Measurements from ENCODE around the gene GPX2. TPM values are rescaled to one million over a fixed set of nuclear protein-coding genes. Genes with fewer than 3 reads are reported as not detected.
"Not testable (repeated sequence)": the region's sequence is repeated elsewhere in the genome, so short reads cannot be mapped to it uniquely, and the experiment has no call there.

The GPX2 gene
- total RNA-seq, 1 donor from 2014 or later, result 0.63 TPM

DNA sequence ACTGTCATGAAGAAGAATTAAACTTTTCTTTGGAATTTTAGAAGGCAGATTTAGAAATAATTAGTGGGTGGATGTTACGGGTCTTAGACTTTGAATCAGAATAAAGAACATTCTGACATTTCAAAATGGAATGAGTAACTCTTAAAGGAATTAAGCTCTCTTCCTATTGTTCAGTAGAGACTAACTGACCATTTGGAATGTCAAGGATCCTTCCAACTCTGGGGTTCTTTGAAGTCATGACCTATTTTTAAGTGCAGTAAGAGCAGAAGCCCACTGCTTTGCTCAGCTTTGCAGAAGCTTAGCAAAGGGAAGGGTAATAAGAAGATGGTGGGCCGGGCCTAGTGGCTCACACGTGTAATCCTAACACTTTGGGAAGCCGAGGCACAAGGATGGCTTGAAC lies 24.3 kb downstream of the GPX2 start:
- H3K4me1 Mint-ChIP-seq, result peaks cover 19% of the 10 kb centered on the region
- peaks cover 5% of the 10 kb centered on the region for H3K9me3 Mint-ChIP-seq
- DNase-seq (ENCODE audit: low spot score in 2 of 2, unreplicated experiment in 2 of 2), result no peak
- no peaks in the 10 kb centered on the region for H3K27me3 Mint-ChIP-seq (ENCODE audit: low read depth)
- peak overlapping the region; percentile 4 for H3K27ac Mint-ChIP-seq
- H3K4me3 Mint-ChIP-seq, result no peak overlapping the region
- peaks cover 5% of the 10 kb centered on the region for H3K36me3 Mint-ChIP-seq
- TF ChIP-seq, protein P1, sequence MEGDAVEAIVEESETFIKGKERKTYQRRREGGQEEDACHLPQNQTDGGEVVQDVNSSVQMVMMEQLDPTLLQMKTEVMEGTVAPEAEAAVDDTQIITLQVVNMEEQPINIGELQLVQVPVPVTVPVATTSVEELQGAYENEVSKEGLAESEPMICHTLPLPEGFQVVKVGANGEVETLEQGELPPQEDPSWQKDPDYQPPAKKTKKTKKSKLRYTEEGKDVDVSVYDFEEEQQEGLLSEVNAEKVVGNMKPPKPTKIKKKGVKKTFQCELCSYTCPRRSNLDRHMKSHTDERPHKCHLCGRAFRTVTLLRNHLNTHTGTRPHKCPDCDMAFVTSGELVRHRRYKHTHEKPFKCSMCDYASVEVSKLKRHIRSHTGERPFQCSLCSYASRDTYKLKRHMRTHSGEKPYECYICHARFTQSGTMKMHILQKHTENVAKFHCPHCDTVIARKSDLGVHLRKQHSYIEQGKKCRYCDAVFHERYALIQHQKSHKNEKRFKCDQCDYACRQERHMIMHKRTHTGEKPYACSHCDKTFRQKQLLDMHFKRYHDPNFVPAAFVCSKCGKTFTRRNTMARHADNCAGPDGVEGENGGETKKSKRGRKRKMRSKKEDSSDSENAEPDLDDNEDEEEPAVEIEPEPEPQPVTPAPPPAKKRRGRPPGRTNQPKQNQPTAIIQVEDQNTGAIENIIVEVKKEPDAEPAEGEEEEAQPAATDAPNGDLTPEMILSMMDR (IDR thresholded peaks at IDR 0.05; ENCODE audit: unreplicated experiment), result no peak

GRCh38 chr14:64915797-64916196 lies 26.7 kb downstream of the GPX2 start:
- Mint-ChIP-seq H3K9me3 (no peaks in the 10 kb centered on the region), H3K27me3 (ENCODE audit: low read depth) (no peaks in the 10 kb centered on the region), H3K27ac (no peak overlapping the region), H3K4me1 (peaks cover 21% of the 10 kb centered on the region), H3K36me3 (peaks cover 2% of the 10 kb centered on the region), H3K4me3 (peak overlapping the region; percentile 92)
- no peak for DNase-seq (ENCODE audit: low spot score in 2 of 2, unreplicated experiment in 2 of 2)
- TF ChIP-seq, protein P1 (IDR thresholded peaks at IDR 0.05; ENCODE audit: unreplicated experiment), result no peak

DNA sequence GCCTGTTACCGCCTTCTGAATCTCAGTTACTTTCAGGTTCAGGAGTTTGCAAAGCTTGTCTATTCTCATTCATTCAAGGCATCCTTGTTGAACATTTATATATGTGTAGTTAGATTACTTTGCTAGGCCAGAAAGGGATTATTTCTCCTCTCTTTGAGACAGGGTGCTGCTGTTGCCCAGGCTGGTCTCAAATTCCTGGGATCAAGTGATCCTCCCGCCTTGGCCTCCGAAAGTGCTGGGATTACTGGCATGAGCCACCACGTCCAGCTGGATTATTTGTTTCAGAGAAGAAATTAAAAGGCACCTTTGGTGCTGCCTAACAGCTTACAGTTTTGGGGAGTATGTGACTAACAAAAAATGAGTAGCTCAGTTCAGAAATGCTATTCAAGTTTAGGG lies 27.5 kb downstream of the GPX2 start:
- TF ChIP-seq, protein P1 (IDR thresholded peaks at IDR 0.05; ENCODE audit: unreplicated experiment), result no peak

GRCh38 chr14:64914237-64915028 lies 28.1 kb downstream of the GPX2 start, which contains the start of gene CHURC1:
Gene CHURC1 (plus strand): TSS chr14:64914455. CDS start chr14:64914496, 41 bp downstream.
- DNase-seq (ENCODE audit: low spot score in 2 of 2, unreplicated experiment in 2 of 2), result peak; percentile 90 to 95
- no peaks in the 10 kb centered on the region for H3K9me3 Mint-ChIP-seq
- peaks cover 21% of the 10 kb centered on the region for H3K4me1 Mint-ChIP-seq
- H3K27me3 Mint-ChIP-seq (ENCODE audit: low read depth), result no peaks in the 10 kb centered on the region
- H3K4me3 Mint-ChIP-seq, result peak within 1 kb of the TSS; percentile 92
- TF ChIP-seq, protein P1 (IDR thresholded peaks at IDR 0.05; ENCODE audit: unreplicated experiment), result no peak
- peaks cover 2% of the 10 kb centered on the region for H3K36me3 Mint-ChIP-seq
- peak within 1 kb of the TSS; percentile 89 for H3K27ac Mint-ChIP-seq

More for the DNA sequence above, 27.5 kb downstream of the GPX2 start:
- DNase-seq (ENCODE audit: low spot score in 2 of 2, unreplicated experiment in 2 of 2), result no peak
- Mint-ChIP-seq H3K4me3 (peak overlapping the region; percentile 92), H3K27ac (peak overlapping the region; percentile 89), H3K9me3 (no peaks in the 10 kb centered on the region), H3K36me3 (peaks cover 2% of the 10 kb centered on the region), H3K4me1 (peaks cover 21% of the 10 kb centered on the region), H3K27me3 (ENCODE audit: low read depth) (no peaks in the 10 kb centered on the region)

GRCh38 chr14:64913477-64913876 lies 29.1 kb downstream of the GPX2 start:
- not testable (repeated sequence) for H3K27me3 Mint-ChIP-seq (ENCODE audit: low read depth); H3K36me3 Mint-ChIP-seq; DNase-seq (ENCODE audit: low spot score in 2 of 2, unreplicated experiment in 2 of 2); H3K9me3 Mint-ChIP-seq
- Mint-ChIP-seq H3K27ac (peak overlapping the region; percentile 89), H3K4me1 (peaks cover 21% of the 10 kb centered on the region), H3K4me3 (peak overlapping the region; percentile 92)

DNA sequence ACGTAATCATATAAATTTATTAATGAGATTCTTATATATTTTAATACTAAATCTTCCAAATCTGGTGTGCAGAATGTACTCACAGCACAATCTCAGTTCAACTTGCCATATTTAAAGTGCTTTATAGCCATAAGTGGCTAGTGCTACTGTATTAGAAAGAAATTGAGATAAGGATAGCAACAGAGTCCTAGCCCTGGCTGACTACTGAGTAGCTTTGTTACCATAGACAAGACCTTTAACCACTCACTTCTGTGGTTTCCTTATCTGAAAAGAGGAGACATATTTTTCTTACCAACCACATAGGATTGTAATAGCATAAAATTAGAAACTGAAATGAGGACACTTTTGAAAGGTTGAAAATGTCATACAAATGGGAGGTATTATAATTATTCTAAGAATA lies 30.3 kb downstream of the GPX2 start:
- TF ChIP-seq, protein P1 (IDR thresholded peaks at IDR 0.05; ENCODE audit: unreplicated experiment), result no peak
- H3K27ac Mint-ChIP-seq, result no peak overlapping the region
- H3K4me3 Mint-ChIP-seq, result no peak overlapping the region
- H3K9me3 Mint-ChIP-seq, result no peaks in the 10 kb centered on the region
- peaks cover 2% of the 10 kb centered on the region for H3K36me3 Mint-ChIP-seq
- no peak for DNase-seq (ENCODE audit: low spot score in 2 of 2, unreplicated experiment in 2 of 2)
- no peaks in the 10 kb centered on the region for H3K27me3 Mint-ChIP-seq (ENCODE audit: low read depth)
- H3K4me1 Mint-ChIP-seq, result peaks cover 22% of the 10 kb centered on the region
